Lung (tissue), 12 donors: ENCODE data around the gene FLYWCH2. TPM values are rescaled to one million over a fixed set of nuclear protein-coding genes. Genes with fewer than 3 reads are reported as not detected.

Experiments used
- ATAC-seq: fragments of 200-7000 bp; cut with Tn5 transposase; one replicate; pipeline ENCODE4 v1.9.1; 2020; ENCODE audit warnings: moderate number of reproducible peaks; ENCODE audit not compliant: insufficient read depth, low FRiP score
- DNase-seq, 3 donors: peaks; one replicate each; pipeline ENCODE4 v3.0.0-alpha.2; 2013 to 2017
- H3K27ac ChIP-seq, 2 donors: one replicate each; pipeline ENCODE4 v1.5.1; 2013; ENCODE audit warnings: mild to moderate bottlenecking in 2 of 2, moderate library complexity in 2 of 2, control low read depth in 1 of 2, inconsistent platforms in 1 of 2, low read depth in 1 of 2, low read length in 1 of 2
- H3K27me3 ChIP-seq, 3 donors: one replicate each; pipeline ENCODE4 v1.5.1; 2013; ENCODE audit warnings: low read length in 2 of 3; ENCODE audit not compliant: control insufficient read depth in 3 of 3, insufficient read depth in 3 of 3
- H3K36me3 ChIP-seq, 4 donors: one replicate each; pipeline ENCODE4 v1.5.1; 2013; ENCODE audit warnings: low read length in 4 of 4, mild to moderate bottlenecking in 1 of 4, moderate library complexity in 1 of 4; ENCODE audit not compliant: control insufficient read depth in 4 of 4, insufficient read depth in 4 of 4
- H3K4me1 ChIP-seq, 5 donors: one replicate each; pipeline ENCODE4 v1.5.1; 2013; ENCODE audit warnings: low read length in 5 of 5, mild to moderate bottlenecking in 2 of 5, moderate library complexity in 1 of 5; ENCODE audit not compliant: control insufficient read depth in 5 of 5, insufficient read depth in 5 of 5
- H3K4me3 ChIP-seq: one replicate; pipeline ENCODE4 v1.5.1; 2013; ENCODE audit warnings: mild to moderate bottlenecking, control low read depth, moderate library complexity
- H3K9ac ChIP-seq, 2 donors: one replicate each; pipeline ENCODE4 v1.5.1; 2013; ENCODE audit warnings: low read length in 2 of 2, control low read depth in 1 of 2; ENCODE audit not compliant: insufficient read depth in 1 of 2
- H3K9me3 ChIP-seq, 4 donors: one replicate each; pipeline ENCODE4 v1.5.1; 2013; ENCODE audit warnings: low read length in 3 of 4, mild to moderate bottlenecking in 1 of 4, moderate library complexity in 1 of 4; ENCODE audit not compliant: control insufficient read depth in 4 of 4, insufficient read depth in 3 of 4
- CTCF ChIP-seq: IDR thresholded peaks from 2 replicates; pipeline ENCODE4 v1.5.1; 2012; ENCODE audit warnings: mild to moderate bottlenecking; ENCODE audit errors: control extremely low read depth, extremely low read depth
- WGBS, 2 donors: extraction: QIAGEN DNeasy Blood & Tissue Kit; methylation state at CpG; one replicate each; pipeline ENCODE4 v1.1.7; 2013; 5-methylcytosine and 5-hydroxymethylcytosine counted together
- polyA plus RNA-seq, 2 donors: library from polyadenylated mRNA; stranded (reverse); fragments of 200-250 nt; gene quantifications; one replicate each; pipeline ENCODE4 v1.2.1, GENCODE V29; 2013
- total RNA-seq, 2 donors: library from RNA; depleted of rRNA in 1 of 2; stranded (reverse); fragments of >200 nt in 1 of 2; gene quantifications; one replicate each; pipeline ENCODE4 v1.2.1, GENCODE V29; 2014 to 2021
- donor health status: control.
- donor health status: control.
- donor health status: Bipolar disorder and iron deficiency.
- donor health status: healthy.
- donor health status: DM: yes; HTN: yes; CAD: no.

The FLYWCH2 gene
- total and polyA plus RNA-seq, 4 donors, result 26.7 to 40.6 (median 39.2) TPM

GRCh38 chr16:2946649-2947048 is 63.6 kb downstream of the FLYWCH2 start:
- H3K27me3 ChIP-seq, result no peaks in the 10 kb centered on the region
- no peak for DNase-seq
- TF ChIP-seq CTCF, result no peak
- WGBS, 2 donors, result 99 to 100% methylated on average over 4 of the region's 4 CpGs
- H3K27ac ChIP-seq, result no peak overlapping the region
- peaks cover 3 to 27% (median 6%) of the 10 kb centered on the region in 4 donors for H3K36me3 ChIP-seq
- H3K4me1 ChIP-seq, result no peaks in the 10 kb centered on the region
- no peaks in the 10 kb centered on the region for H3K9me3 ChIP-seq
- H3K9ac ChIP-seq, result no peak overlapping the region
- no peak for ATAC-seq
- no peak overlapping the region for H3K4me3 ChIP-seq

Other genes with a start within 250 kb of the FLYWCH2 start
- 10 to 100 TPM; 18.0 to 31.3 TPM for gene KCTD5, start 200.7 kb upstream of the FLYWCH2 start, total RNA-seq
- 10 to 100 TPM; 17.1 to 31.8 TPM for gene KCTD5, start 200.7 kb upstream of the FLYWCH2 start, polyA plus RNA-seq
- gene PRSS27, start 163.0 kb upstream of the FLYWCH2 start, total RNA-seq, result 1 to 10 TPM; 1.1 to 2.4 TPM
- 1 to 10 TPM; 1.8 to 2.5 TPM for gene PRSS27, start 163.0 kb upstream of the FLYWCH2 start, polyA plus RNA-seq
- 100 to 1,000 TPM; 316 to 541 TPM for gene SRRM2, start 130.6 kb upstream of the FLYWCH2 start, total RNA-seq
- gene SRRM2, start 130.6 kb upstream of the FLYWCH2 start, polyA plus RNA-seq, result 100 to 1,000 TPM; 353 to 589 TPM
- gene ELOB, start 105.9 kb upstream of the FLYWCH2 start, total RNA-seq, result 100 to 1,000 TPM in 1 of 2 donors, 10 to 100 TPM in 1; 87.0 to 285 TPM
- 100 to 1,000 TPM; 408 to 740 TPM for gene ELOB, start 105.9 kb upstream of the FLYWCH2 start, polyA plus RNA-seq
- under 1 TPM in 1 of 2 donors, not detected in 1; 0.12 TPM for gene PRSS33, start 95.7 kb upstream of the FLYWCH2 start, total RNA-seq
- gene PRSS33, start 95.7 kb upstream of the FLYWCH2 start, polyA plus RNA-seq, result under 1 TPM in 1 of 2 donors, not detected in 1; 0.08 TPM
- not detected for gene PRSS41, start 84.7 kb upstream of the FLYWCH2 start, total RNA-seq
- gene PRSS41, start 84.7 kb upstream of the FLYWCH2 start, polyA plus RNA-seq, result not detected
- 1 to 10 TPM in 1 of 2 donors, not detected in 1; 7.9 TPM for gene PRSS21, start 66.0 kb upstream of the FLYWCH2 start, total RNA-seq
- 1 to 10 TPM in 1 of 2 donors, under 1 TPM in 1; 0.77 to 4.2 TPM for gene PRSS21, start 66.0 kb upstream of the FLYWCH2 start, polyA plus RNA-seq
- 1 to 10 TPM; 4.7 to 6.1 TPM for gene ZG16B, start 52.9 kb upstream of the FLYWCH2 start, total RNA-seq
- gene ZG16B, start 52.9 kb upstream of the FLYWCH2 start, polyA plus RNA-seq, result 1 to 10 TPM; 2.1 to 3.9 TPM
- 10 to 100 TPM; 11.5 to 34.1 TPM for gene PRSS22, start 25.0 kb upstream of the FLYWCH2 start, total RNA-seq
- 10 to 100 TPM; 27.3 to 30.1 TPM for gene PRSS22, start 25.0 kb upstream of the FLYWCH2 start, polyA plus RNA-seq
- gene FLYWCH1, start 28.7 kb downstream of the FLYWCH2 start, total RNA-seq, result 10 to 100 TPM; 15.0 to 34.3 TPM
- 10 to 100 TPM; 13.3 to 27.7 TPM for gene FLYWCH1, start 28.7 kb downstream of the FLYWCH2 start, polyA plus RNA-seq
- under 1 TPM in 1 of 2 donors, not detected in 1; 0.15 TPM for gene KREMEN2, start 81.1 kb downstream of the FLYWCH2 start, total RNA-seq
- gene KREMEN2, start 81.1 kb downstream of the FLYWCH2 start, polyA plus RNA-seq, result under 1 TPM; 0.06 to 0.14 TPM
- gene PAQR4, start 86.1 kb downstream of the FLYWCH2 start, total RNA-seq, result 10 to 100 TPM in 1 of 2 donors, 1 to 10 TPM in 1; 4.0 to 21.3 TPM
- gene PAQR4, start 86.1 kb downstream of the FLYWCH2 start, polyA plus RNA-seq, result 10 to 100 TPM; 10.6 to 15.6 TPM
- gene PKMYT1, start 97.2 kb downstream of the FLYWCH2 start, total RNA-seq, result 1 to 10 TPM; 2.9 to 5.9 TPM
- gene PKMYT1, start 97.2 kb downstream of the FLYWCH2 start, polyA plus RNA-seq, result 1 to 10 TPM; 4.6 to 9.4 TPM
- 1 to 10 TPM; 1.5 to 5.3 TPM for gene CLDN9, start 129.7 kb downstream of the FLYWCH2 start, total RNA-seq
- under 1 TPM; 0.91 to 0.98 TPM for gene CLDN9, start 129.7 kb downstream of the FLYWCH2 start, polyA plus RNA-seq
- gene CLDN6, start 135.0 kb downstream of the FLYWCH2 start, total RNA-seq, result 1 to 10 TPM in 1 of 2 donors, under 1 TPM in 1; 0.92 to 7.1 TPM
- gene CLDN6, start 135.0 kb downstream of the FLYWCH2 start, polyA plus RNA-seq, result under 1 TPM in 1 of 2 donors, not detected in 1; 0.10 TPM
- 100 to 1,000 TPM in 1 of 2 donors, 10 to 100 TPM in 1; 19.1 to 107 TPM for gene TNFRSF12A, start 137.2 kb downstream of the FLYWCH2 start, total RNA-seq
- gene TNFRSF12A, start 137.2 kb downstream of the FLYWCH2 start, polyA plus RNA-seq, result 100 to 1,000 TPM; 132 to 192 TPM
- gene HCFC1R1, start 140.7 kb downstream of the FLYWCH2 start, total RNA-seq, result 10 to 100 TPM; 10.9 to 51.1 TPM
- gene HCFC1R1, start 140.7 kb downstream of the FLYWCH2 start, polyA plus RNA-seq, result 100 to 1,000 TPM in 1 of 2 donors, 10 to 100 TPM in 1; 40.4 to 138 TPM
- 10 to 100 TPM; 12.7 to 39.9 TPM for gene THOC6, start 140.8 kb downstream of the FLYWCH2 start, total RNA-seq
- 10 to 100 TPM; 40.0 to 58.3 TPM for gene THOC6, start 140.8 kb downstream of the FLYWCH2 start, polyA plus RNA-seq
- gene BICDL2, start 153.7 kb downstream of the FLYWCH2 start, total RNA-seq, result 10 to 100 TPM; 15.9 to 24.4 TPM
- 10 to 100 TPM; 12.7 to 17.1 TPM for gene BICDL2, start 153.7 kb downstream of the FLYWCH2 start, polyA plus RNA-seq
- 10 to 100 TPM in 1 of 2 donors, 1 to 10 TPM in 1; 4.2 to 34.9 TPM for gene MMP25, start 163.3 kb downstream of the FLYWCH2 start, total RNA-seq
- 10 to 100 TPM in 1 of 2 donors, 1 to 10 TPM in 1; 6.2 to 94.4 TPM for gene MMP25, start 163.3 kb downstream of the FLYWCH2 start, polyA plus RNA-seq
- gene IL32, start 182.4 kb downstream of the FLYWCH2 start, total RNA-seq, result 100 to 1,000 TPM in 1 of 2 donors, 10 to 100 TPM in 1; 83.7 to 153 TPM
- 100 to 1,000 TPM; 247 to 275 TPM for gene IL32, start 182.4 kb downstream of the FLYWCH2 start, polyA plus RNA-seq
- under 1 TPM in 1 of 2 donors, not detected in 1; 0.21 TPM for gene ZSCAN10, start 216.1 kb downstream of the FLYWCH2 start, total RNA-seq
- gene ZSCAN10, start 216.1 kb downstream of the FLYWCH2 start, polyA plus RNA-seq, result under 1 TPM in 1 of 2 donors, not detected in 1; 0.02 TPM
- 10 to 100 TPM in 1 of 2 donors, 1 to 10 TPM in 1; 9.8 to 12.7 TPM for gene ZNF205, start 229.4 kb downstream of the FLYWCH2 start, total RNA-seq
- 10 to 100 TPM; 10.2 to 33.0 TPM for gene ZNF205, start 229.4 kb downstream of the FLYWCH2 start, polyA plus RNA-seq